ENCODE measurements around the gene SRSF1.
"Not testable (repeated sequence)": the region's sequence is repeated elsewhere in the genome, so short reads cannot be mapped to it uniquely, and the experiment has no call there.

Gene SRSF1

GRCh38 chr17:58006924-58007780 lies at the start of gene SRSF1:
Gene SRSF1, minus strand, starts transcription at chr17:58007246. Its CDS starts 109 bp downstream, at chr17:58007137.
- DNase-seq = peak; percentile 98

- no peak for DNase-seq
Observed at GRCh38 chr17:58056476-58056875, 49.4 kb upstream of the SRSF1 start.

GRCh38 chr17:58054641-58055040 lies 47.6 kb upstream of the SRSF1 start:
- DNase-seq = no peak

- peak; percentile 24 for DNase-seq
Observed at GRCh38 chr17:58052945-58053715, 46.1 kb upstream of the SRSF1 start.

GRCh38 chr17:58052407-58052806 lies 45.4 kb upstream of the SRSF1 start:
- DNase-seq = no peak

- DNase-seq = peak; percentile 16
Observed at GRCh38 chr17:58051468-58051867, 44.4 kb upstream of the SRSF1 start.

GRCh38 chr17:58050966-58051365 lies 43.9 kb upstream of the SRSF1 start:
- no peak for DNase-seq

GRCh38 chr17:58049533-58049932 lies 42.5 kb upstream of the SRSF1 start:
- DNase-seq = no peak

GRCh38 chr17:58047376-58048150 lies 40.5 kb upstream of the SRSF1 start:
- DNase-seq = no peak

- no peak for DNase-seq
Observed at GRCh38 chr17:58046239-58047094, 39.4 kb upstream of the SRSF1 start.

- not testable (repeated sequence) for DNase-seq
Observed at GRCh38 chr17:58044256-58044655, 37.2 kb upstream of the SRSF1 start.

GRCh38 chr17:58043221-58044181 lies 36.5 kb upstream of the SRSF1 start:
- peak; percentile 4 for DNase-seq

- DNase-seq = no peak
Observed at GRCh38 chr17:58041161-58041560, 34.1 kb upstream of the SRSF1 start.

- no peak for DNase-seq
Observed at GRCh38 chr17:58040386-58040785, 33.3 kb upstream of the SRSF1 start.

- DNase-seq = no peak
Observed at GRCh38 chr17:58039975-58040374, 32.9 kb upstream of the SRSF1 start.

GRCh38 chr17:58032691-58033415 lies 25.8 kb upstream of the SRSF1 start:
- peak; percentile 43 for DNase-seq

GRCh38 chr17:58028578-58028977 lies 21.5 kb upstream of the SRSF1 start:
- no peak for DNase-seq

GRCh38 chr17:58020401-58020800 lies 13.4 kb upstream of the SRSF1 start:
- DNase-seq = no peak

- no peak for DNase-seq
Observed at GRCh38 chr17:58019521-58019920, 12.5 kb upstream of the SRSF1 start.

GRCh38 chr17:58019039-58019438 lies 12.0 kb upstream of the SRSF1 start:
- DNase-seq = no peak
